GM12801 (cell line): Measurements from ENCODE around the gene DNAJC28.

Source experiments
- CTCF ChIP-seq: IDR thresholded peaks from one replicate; pipeline ENCODE4 v1.5.1; 2011; ENCODE audit warnings: control low read depth; ENCODE audit not compliant: insufficient read length; ENCODE audit errors: extremely low read depth

DNAJC28 gene

DNA sequence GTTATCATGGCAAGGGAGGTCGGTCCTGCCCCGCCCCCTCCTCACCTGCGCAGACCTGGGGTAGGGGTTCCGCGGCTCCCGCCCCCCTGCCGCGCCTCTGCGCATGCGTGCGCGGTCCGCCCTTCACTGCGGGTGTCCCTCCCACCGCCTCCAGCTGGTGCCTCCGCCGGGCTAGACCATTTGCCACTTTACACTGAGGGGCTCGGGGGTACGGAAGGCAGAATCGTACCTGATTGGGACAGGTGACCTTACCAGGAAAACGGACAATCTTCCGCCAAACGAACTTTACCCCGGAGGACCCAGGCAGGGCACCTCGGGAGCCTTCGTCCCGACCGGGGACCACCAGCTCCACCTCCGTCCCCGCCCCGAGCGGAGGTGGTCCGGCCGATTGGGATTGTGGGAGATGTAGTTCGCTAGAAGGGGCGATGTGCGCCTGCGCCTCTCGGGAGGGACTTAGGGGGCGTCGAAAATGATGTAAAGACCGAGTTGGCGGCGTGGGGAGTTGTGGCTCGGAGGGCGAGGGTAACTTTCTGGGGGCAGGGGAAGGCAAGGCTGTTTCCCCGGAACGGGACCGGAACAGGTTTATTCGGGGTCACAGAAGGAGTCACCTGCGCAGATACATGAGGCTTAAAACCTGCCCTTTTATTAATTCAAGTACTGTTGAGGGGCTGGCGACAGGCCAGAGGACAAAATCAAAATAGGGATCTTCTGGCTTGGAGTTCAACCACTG, at the start of gene DNAJC28:
Gene DNAJC28 (minus strand): TSS at position 344 of the 730 bp plus-strand sequence. CDS start 2,323 bp downstream, outside the sequence.
- no peak for TF ChIP-seq CTCF

DNA sequence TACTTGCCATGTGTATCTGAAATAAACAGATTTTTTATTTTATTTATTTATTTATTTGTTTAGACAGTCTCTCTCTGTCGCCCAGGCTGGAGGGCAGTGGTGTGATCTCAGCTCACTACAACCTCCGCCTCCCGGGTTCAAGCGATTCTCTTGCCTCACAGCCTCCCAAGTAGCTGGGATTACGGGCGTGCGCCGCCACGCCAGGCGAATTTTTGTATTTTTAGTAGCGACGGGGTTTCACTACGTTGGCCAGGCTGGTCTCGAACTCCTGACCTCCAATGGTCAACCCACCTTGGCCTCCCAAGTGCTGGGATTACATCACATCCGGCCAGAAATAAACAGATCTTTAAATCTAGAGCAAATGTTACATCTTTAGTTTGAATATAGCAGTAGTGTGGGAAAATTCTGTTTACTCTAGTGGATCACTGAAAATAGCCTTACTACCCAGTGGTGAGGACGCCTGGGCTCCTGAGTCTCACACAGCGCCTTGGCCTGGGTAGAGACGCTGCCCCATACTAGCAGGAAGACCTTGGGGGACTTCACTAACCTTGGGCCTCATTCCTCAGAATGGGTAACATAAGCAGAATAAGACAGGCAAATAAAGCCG, 49.7 kb upstream of the DNAJC28 start:
- no peak for TF ChIP-seq CTCF

DNA sequence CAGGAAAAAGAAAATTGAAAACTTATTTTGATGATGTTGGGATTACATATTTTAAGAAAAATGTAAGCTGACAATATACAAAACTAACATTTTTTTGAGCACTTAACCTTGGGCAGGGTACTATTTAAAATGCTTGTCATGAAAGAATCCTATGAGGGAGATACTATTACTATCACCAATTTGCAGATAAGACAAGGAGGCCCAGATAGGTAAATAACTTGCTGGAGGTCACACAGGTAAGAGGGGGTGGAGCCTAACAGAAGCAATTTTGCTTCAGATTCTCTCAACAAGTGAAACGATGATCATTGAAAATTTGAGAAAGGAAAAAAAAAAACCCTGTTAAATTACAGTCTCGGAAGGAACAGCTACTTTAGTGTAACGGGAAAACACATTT, 49.2 kb upstream of the DNAJC28 start:
- TF ChIP-seq CTCF, result no peak

- TF ChIP-seq CTCF, result no peak
These were observed 48.1 kb upstream of the DNAJC28 start for GRCh38 chr21:33539616-33540015.

DNA sequence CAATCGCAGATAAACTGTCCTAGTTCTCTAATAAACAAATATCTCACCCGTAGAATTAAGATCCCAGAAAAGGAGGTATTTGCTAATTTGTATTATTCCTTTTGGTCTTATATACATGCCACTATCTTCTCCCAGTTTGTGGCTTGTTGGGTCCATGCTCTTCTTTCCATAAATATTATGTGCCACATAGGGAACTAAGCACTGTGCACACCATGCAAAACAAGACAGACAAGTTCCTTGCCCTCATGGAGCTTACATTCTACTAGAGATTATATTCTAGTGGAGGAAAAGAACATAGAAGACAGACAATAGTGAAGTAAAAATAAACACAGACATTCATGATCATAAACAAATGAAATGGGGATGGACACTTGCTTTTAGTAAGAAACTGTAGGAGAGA, 45.7 kb upstream of the DNAJC28 start:
- TF ChIP-seq CTCF, result no peak

DNA sequence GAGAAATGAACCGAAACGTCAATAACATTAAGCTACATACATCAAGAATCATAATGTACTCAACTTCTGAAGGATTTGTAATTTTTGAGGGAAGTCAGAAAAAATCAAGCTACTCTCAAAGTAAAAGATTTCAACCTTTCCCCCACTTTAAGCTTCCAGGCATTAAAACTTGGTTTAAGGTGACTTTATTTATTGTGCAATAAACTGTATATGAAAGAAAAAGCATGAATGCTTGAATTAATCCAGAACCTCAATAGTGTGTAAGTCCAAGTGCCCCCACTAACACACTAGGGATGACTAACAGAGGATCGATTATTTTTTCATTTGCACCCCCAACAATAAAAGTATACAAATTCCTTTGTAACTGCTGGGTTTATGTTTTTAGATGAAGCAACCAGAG, 39.5 kb upstream of the DNAJC28 start:
- no peak for TF ChIP-seq CTCF

GRCh38 chr21:33522953-33523349, 31.4 kb upstream of the DNAJC28 start:
- TF ChIP-seq CTCF, result no peak
